GM12874 (cell line): ENCODE data around the gene TXNDC8.

ENCODE experiments used
- TF ChIP-seq, protein P1 (sequence below): IDR thresholded peaks from 2 replicates; pipeline ENCODE4 v1.5.1; 2011; ENCODE audit warnings: low read depth, mild to moderate bottlenecking, control low read depth, low read length, moderate library complexity; ENCODE audit not compliant: insufficient read depth

Gene TXNDC8

GRCh38 chr9:110288503-110288902 lies 49.2 kb downstream of the TXNDC8 start:
- TF ChIP-seq, protein P1, sequence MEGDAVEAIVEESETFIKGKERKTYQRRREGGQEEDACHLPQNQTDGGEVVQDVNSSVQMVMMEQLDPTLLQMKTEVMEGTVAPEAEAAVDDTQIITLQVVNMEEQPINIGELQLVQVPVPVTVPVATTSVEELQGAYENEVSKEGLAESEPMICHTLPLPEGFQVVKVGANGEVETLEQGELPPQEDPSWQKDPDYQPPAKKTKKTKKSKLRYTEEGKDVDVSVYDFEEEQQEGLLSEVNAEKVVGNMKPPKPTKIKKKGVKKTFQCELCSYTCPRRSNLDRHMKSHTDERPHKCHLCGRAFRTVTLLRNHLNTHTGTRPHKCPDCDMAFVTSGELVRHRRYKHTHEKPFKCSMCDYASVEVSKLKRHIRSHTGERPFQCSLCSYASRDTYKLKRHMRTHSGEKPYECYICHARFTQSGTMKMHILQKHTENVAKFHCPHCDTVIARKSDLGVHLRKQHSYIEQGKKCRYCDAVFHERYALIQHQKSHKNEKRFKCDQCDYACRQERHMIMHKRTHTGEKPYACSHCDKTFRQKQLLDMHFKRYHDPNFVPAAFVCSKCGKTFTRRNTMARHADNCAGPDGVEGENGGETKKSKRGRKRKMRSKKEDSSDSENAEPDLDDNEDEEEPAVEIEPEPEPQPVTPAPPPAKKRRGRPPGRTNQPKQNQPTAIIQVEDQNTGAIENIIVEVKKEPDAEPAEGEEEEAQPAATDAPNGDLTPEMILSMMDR = no peak

GRCh38 chr9:110287289-110287680 lies 50.4 kb downstream of the TXNDC8 start:
- TF ChIP-seq, protein P1 = no peak

DNA sequence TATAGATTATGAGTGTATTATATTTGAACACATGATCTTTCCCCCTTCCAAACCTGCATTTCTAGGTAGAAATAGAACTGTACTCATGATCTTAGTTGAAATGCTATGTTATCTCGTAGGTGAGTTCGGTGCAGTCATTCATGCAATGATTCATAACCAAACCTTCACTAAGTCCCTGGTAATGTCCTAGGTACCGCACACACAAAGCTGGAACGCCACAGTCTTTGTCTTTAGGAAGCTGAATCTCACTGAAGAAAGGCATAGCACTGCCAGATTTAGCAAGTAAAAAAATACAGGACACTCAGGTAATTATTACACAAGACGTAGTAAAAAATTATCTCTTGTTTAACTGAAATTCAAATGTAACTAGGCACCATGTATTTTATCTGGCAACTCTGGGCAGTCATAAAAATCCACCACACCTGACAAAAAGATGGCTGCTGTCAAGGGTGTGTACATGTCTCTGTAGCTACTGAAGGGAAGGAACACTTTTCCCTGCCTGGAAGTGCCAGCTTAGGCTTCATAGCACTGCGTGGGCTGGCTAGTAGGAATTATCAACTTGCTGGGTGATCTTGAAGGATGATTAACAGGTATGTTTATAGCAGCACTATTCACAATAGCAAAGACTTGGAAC lies 53.3 kb downstream of the TXNDC8 start:
- TF ChIP-seq, protein P1 = no peak

GRCh38 chr9:110283751-110284150 lies 53.9 kb downstream of the TXNDC8 start:
- TF ChIP-seq, protein P1 = no peak

DNA sequence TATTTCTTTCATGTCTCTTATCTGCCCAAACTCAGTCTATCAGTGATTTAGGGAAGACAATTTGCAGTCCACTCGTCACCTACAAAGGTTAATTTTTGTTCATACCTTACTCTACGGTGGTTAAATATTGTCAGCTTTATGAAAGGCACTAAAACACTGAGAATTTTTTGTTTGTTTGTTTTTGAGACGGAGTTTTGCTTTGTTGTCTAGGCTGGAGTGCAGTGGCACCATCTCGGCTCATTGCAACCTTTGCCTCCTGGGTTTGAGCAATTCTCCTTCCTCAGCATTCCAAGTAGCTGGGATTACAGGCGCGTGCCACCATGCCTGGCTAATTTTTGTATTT lies 55.0 kb downstream of the TXNDC8 start:
- TF ChIP-seq, protein P1 = no peak

GRCh38 chr9:110282018-110282738 lies 55.5 kb downstream of the TXNDC8 start:
- TF ChIP-seq, protein P1 = no peak

DNA sequence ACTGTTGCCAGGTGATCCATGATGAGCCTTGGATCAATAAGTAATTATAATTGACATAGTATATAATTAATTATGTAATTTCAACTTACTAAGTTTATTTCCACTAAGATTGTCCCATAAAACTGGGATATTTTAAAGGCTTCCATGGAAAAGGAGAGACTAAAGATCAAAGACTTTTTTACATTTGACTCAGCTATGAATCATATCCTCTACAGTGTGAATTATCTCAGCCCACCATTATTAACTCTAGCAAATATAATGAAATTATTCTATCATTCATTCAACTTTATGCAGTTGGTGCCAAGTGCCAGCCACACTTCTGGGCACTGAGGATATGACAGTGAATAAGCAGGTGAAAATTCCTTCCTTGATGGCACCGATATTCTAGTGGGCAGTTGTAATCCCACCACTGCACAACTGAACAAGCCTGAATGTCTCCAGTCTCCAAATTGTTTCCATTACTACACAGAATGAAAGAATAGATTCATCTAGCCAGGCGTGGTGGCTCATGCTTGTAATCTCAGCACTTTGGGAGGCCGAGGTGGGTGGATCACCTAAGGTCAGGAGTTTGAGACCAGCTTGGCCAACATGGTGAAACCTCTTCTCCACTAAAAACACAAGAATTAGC lies 59.5 kb downstream of the TXNDC8 start:
- TF ChIP-seq, protein P1 = no peak
